ENCODE results near the gene EPSTI1. TPM values are rescaled to one million over a fixed set of nuclear protein-coding genes. Genes with fewer than 3 reads are reported as not detected.

EPSTI1 gene
- total RNA-seq, 4 donors from 2014 or later, result 1.1 to 10.2 (median 5.8) TPM

GRCh38 chr13:43022934-43023288, 30.9 kb upstream of the EPSTI1 start:
- peak overlapping the region; percentile 44 to 83 (median 68) for H3K4me3 ChIP-seq
- intact Hi-C loops (cut with DNase I), result no loop called here

DNA sequence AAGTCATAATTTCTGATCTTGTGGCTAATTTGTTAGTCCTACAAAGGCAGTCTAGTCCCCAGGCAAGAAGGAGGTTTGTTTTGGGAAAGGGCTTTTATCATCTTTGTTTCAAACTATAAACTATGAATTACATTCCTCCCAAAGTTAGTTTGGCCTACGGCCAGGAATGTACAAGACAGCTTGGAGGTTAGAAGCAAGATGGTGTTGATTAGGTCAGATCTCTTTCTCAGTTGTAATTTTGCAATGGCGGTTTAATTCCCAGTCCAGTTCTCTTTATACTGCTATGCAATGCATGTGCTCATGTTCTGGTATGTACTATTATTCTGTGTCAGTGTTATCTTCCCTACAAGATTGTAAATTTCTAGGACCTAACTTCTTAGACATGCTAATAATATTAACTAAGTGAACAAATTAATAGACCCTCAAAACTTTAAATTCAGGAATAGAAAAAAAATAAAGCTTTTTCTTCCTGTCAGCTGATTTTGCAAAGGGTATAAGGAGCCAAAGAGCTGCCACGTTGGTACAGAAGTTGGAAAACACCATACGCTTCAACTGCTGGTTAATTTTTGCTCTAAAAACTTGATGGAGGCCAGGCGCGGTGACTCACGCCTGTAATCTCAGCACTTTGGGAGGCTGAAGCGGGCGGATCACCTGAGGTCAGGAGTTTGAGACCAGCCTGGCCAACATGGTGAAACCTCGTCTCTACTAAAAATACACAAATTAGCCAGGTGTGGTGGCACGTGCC, 30.1 kb upstream of the EPSTI1 start:
- no peak overlapping the region for H3K27ac ChIP-seq
- peaks cover 0 to 42% (median 12%) of the 10 kb centered on the region in 3 donors for H3K4me1 ChIP-seq
- no peak for DNase-seq
- intact Hi-C loops (cut with DNase I), result no loop called here
- no peaks in the 10 kb centered on the region for H3K9me3 ChIP-seq
- no peak overlapping the region for H3K4me3 ChIP-seq
- WGBS, 2 donors, result 62 to 83% methylated on average over 5 to 11 of the region's 11 CpGs
- H3K27me3 ChIP-seq, result no peaks in the 10 kb centered on the region
- no peak for TF ChIP-seq POLR2A (IDR thresholded peaks at IDR 0.05)
- TF ChIP-seq, protein P1, sequence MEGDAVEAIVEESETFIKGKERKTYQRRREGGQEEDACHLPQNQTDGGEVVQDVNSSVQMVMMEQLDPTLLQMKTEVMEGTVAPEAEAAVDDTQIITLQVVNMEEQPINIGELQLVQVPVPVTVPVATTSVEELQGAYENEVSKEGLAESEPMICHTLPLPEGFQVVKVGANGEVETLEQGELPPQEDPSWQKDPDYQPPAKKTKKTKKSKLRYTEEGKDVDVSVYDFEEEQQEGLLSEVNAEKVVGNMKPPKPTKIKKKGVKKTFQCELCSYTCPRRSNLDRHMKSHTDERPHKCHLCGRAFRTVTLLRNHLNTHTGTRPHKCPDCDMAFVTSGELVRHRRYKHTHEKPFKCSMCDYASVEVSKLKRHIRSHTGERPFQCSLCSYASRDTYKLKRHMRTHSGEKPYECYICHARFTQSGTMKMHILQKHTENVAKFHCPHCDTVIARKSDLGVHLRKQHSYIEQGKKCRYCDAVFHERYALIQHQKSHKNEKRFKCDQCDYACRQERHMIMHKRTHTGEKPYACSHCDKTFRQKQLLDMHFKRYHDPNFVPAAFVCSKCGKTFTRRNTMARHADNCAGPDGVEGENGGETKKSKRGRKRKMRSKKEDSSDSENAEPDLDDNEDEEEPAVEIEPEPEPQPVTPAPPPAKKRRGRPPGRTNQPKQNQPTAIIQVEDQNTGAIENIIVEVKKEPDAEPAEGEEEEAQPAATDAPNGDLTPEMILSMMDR (IDR thresholded peaks at IDR 0.05), result no peak
- no peaks in the 10 kb centered on the region for H3K36me3 ChIP-seq

More at GRCh38 chr13:43022934-43023288, 30.9 kb upstream of the EPSTI1 start:
- H3K4me1 ChIP-seq, result peaks cover 0 to 44% (median 12%) of the 10 kb centered on the region in 3 donors
- no peaks in the 10 kb centered on the region for H3K9me3 ChIP-seq
- 75 to 80% methylated on average over 9 to 11 of the region's 12 CpGs for WGBS, 2 donors
- TF ChIP-seq, protein P1 (IDR thresholded peaks at IDR 0.05), result no peak
- no peak for TF ChIP-seq POLR2A (IDR thresholded peaks at IDR 0.05)
- H3K27me3 ChIP-seq, result no peaks in the 10 kb centered on the region
- peaks cover 0 to 5% (median 0%) of the 10 kb centered on the region in 3 donors for H3K36me3 ChIP-seq
- DNase-seq, result no peak
- H3K27ac ChIP-seq, result peak overlapping the region; percentile 81 to 92 (median 86)

DNA sequence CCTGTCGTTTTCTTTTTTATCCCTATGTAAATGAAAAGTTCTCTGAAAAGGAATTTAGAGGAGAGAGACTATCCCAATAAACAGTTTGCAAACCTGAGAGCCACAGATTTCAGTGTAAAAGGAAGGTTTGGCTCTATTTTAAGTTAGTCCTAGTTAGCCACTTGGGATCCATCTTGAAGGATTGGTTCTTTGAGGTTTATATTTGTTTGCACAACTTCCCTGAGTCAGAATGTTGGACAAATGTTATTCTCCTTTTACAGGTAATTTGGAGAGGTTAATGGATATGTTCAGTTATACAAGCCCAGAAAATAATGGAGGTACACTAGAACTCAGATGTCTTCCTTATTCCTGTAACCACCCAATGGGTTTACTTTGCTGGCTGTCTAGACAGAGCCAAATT, 28.8 kb upstream of the EPSTI1 start:
- TF ChIP-seq, protein P1 (IDR thresholded peaks at IDR 0.05), result no peak
- TF ChIP-seq POLR2A (IDR thresholded peaks at IDR 0.05), result no peak
- Histone ChIP-seq H3K36me3 (no peaks in the 10 kb centered on the region), H3K27ac (no peak overlapping the region), H3K27me3 (no peaks in the 10 kb centered on the region), H3K4me3 (no peak overlapping the region), H3K9me3 (no peaks in the 10 kb centered on the region), H3K4me1 (peaks cover 0 to 29% (median 10%) of the 10 kb centered on the region in 3 donors)
- intact Hi-C loops (cut with DNase I), result no loop called here
- 40 to 75% methylated on average over 1 of the region's 1 CpG for WGBS, 2 donors
- DNase-seq, result no peak

DNA sequence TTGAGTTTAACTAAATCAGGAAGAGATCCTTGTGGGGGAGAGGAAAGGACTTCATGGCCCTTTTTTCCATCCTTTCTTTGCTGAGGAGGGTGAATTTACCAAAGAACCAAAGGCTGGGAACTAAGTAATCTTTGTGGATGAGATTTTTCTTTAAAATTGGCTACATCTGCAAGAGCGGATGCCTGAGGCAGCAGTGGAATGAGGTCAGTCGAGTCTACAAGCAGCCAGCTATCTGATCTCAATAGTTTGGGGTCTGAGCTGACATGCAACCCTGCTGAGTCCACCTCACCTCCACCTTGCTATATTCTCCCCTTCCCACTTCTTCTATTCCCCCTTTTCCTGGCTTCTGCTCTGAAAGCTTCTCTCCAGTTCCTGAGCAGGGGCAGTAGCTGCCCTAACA, 27.8 kb upstream of the EPSTI1 start:
- no peak overlapping the region for H3K27ac ChIP-seq
- no peaks in the 10 kb centered on the region for H3K36me3 ChIP-seq
- H3K27me3 ChIP-seq, result no peaks in the 10 kb centered on the region
- H3K4me1 ChIP-seq, result peaks cover 0 to 19% (median 4%) of the 10 kb centered on the region in 3 donors
- no peak for DNase-seq
- no peak for TF ChIP-seq POLR2A (IDR thresholded peaks at IDR 0.05)
- TF ChIP-seq, protein P1 (IDR thresholded peaks at IDR 0.05), result no peak
- H3K9me3 ChIP-seq, result no peaks in the 10 kb centered on the region
- WGBS, 2 donors, result 40 to 53% methylated on average over 2 of the region's 2 CpGs
- intact Hi-C loops (cut with DNase I), result no loop called here
- H3K4me3 ChIP-seq, result no peak overlapping the region

GRCh38 chr13:43016226-43016625, 24.2 kb upstream of the EPSTI1 start:
- H3K36me3 ChIP-seq, result no peaks in the 10 kb centered on the region
- H3K27me3 ChIP-seq, result no peaks in the 10 kb centered on the region
- 64 to 72% methylated on average over 5 of the region's 5 CpGs for WGBS, 2 donors
- DNase-seq, result no peak
- no peaks in the 10 kb centered on the region for H3K9me3 ChIP-seq
- no peaks in the 10 kb centered on the region for H3K4me1 ChIP-seq
- intact Hi-C loops (cut with DNase I), result no loop called here
- H3K4me3 ChIP-seq, result no peak overlapping the region
- TF ChIP-seq POLR2A (IDR thresholded peaks at IDR 0.05), result no peak
- TF ChIP-seq, protein P1 (IDR thresholded peaks at IDR 0.05), result no peak
- H3K27ac ChIP-seq, result no peak overlapping the region

All from esophagus squamous epithelium (tissue), 5 donors.